ENCODE measurements around the gene P2RX1.

P2RX1 gene

GRCh38 chr17:3870871-3871306 lies 45.4 kb downstream of the P2RX1 start:
- TF ChIP-seq, protein P1, sequence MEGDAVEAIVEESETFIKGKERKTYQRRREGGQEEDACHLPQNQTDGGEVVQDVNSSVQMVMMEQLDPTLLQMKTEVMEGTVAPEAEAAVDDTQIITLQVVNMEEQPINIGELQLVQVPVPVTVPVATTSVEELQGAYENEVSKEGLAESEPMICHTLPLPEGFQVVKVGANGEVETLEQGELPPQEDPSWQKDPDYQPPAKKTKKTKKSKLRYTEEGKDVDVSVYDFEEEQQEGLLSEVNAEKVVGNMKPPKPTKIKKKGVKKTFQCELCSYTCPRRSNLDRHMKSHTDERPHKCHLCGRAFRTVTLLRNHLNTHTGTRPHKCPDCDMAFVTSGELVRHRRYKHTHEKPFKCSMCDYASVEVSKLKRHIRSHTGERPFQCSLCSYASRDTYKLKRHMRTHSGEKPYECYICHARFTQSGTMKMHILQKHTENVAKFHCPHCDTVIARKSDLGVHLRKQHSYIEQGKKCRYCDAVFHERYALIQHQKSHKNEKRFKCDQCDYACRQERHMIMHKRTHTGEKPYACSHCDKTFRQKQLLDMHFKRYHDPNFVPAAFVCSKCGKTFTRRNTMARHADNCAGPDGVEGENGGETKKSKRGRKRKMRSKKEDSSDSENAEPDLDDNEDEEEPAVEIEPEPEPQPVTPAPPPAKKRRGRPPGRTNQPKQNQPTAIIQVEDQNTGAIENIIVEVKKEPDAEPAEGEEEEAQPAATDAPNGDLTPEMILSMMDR (IDR thresholded peaks at IDR 0.05; ENCODE audit: insufficient read depth, low read length, poor library complexity, severe bottlenecking): no peak
- H3K27me3 ChIP-seq (replicated peaks; ENCODE audit: control insufficient read depth, insufficient read depth, low read length): no peaks in the 10 kb centered on the region
- no peak for DNase-seq (ENCODE audit: extremely low read depth, insufficient read length)
- no peak overlapping the region for H3K4me3 ChIP-seq (replicated peaks; ENCODE audit: low read depth, low read length)
- no peaks in the 10 kb centered on the region for H3K36me3 ChIP-seq (ENCODE audit: control insufficient read depth, insufficient read depth, low read length)

GRCh38 chr17:3867606-3868005 lies 48.7 kb downstream of the P2RX1 start:
- Histone ChIP-seq H3K36me3 (ENCODE audit: control insufficient read depth, insufficient read depth, low read length) (no peaks in the 10 kb centered on the region), H3K4me3 (replicated peaks; ENCODE audit: low read depth, low read length) (no peak overlapping the region), H3K27me3 (replicated peaks; ENCODE audit: control insufficient read depth, insufficient read depth, low read length) (no peaks in the 10 kb centered on the region)
- DNase-seq (ENCODE audit: extremely low read depth, insufficient read length): no peak
- TF ChIP-seq, protein P1 (IDR thresholded peaks at IDR 0.05; ENCODE audit: insufficient read depth, low read length, poor library complexity, severe bottlenecking): no peak

- H3K36me3 ChIP-seq (ENCODE audit: control insufficient read depth, insufficient read depth, low read length): no peaks in the 10 kb centered on the region
- TF ChIP-seq, protein P1 (IDR thresholded peaks at IDR 0.05; ENCODE audit: insufficient read depth, low read length, poor library complexity, severe bottlenecking): no peak
These were observed 49.2 kb downstream of the P2RX1 start for GRCh38 chr17:3867106-3867505.

GRCh38 chr17:3866276-3866675 lies 50.0 kb downstream of the P2RX1 start:
- TF ChIP-seq, protein P1 (IDR thresholded peaks at IDR 0.05; ENCODE audit: insufficient read depth, low read length, poor library complexity, severe bottlenecking): no peak
- Histone ChIP-seq H3K27me3 (replicated peaks; ENCODE audit: control insufficient read depth, insufficient read depth, low read length) (no peaks in the 10 kb centered on the region), H3K36me3 (ENCODE audit: control insufficient read depth, insufficient read depth, low read length) (no peaks in the 10 kb centered on the region), H3K4me3 (replicated peaks; ENCODE audit: low read depth, low read length) (no peak overlapping the region)
- DNase-seq (ENCODE audit: extremely low read depth, insufficient read length): no peak

More at GRCh38 chr17:3867106-3867505, 49.2 kb downstream of the P2RX1 start:
- no peak for DNase-seq (ENCODE audit: extremely low read depth, insufficient read length)
- H3K27me3 ChIP-seq (replicated peaks; ENCODE audit: control insufficient read depth, insufficient read depth, low read length): no peaks in the 10 kb centered on the region
- no peak overlapping the region for H3K4me3 ChIP-seq (replicated peaks; ENCODE audit: low read depth, low read length)

DNA sequence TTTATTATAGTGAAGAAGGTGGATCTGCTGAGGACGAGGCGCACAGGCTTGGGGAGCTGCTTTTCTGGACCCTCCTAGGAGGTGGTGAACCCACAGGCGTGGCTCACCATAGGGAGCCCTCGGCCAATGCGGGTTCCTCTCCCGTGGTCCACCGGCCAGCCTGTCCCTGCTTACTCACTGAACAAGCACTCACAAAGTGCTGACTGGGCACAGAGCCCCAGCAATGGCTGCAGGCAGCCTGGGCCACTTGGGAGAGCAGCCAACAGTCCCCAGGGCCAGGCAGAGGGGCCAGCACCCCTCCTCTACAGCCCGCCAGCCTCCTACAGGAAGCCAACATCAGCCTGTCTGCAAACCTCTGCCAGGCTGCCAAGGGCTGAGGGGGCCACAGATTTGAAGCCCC lies 51.1 kb downstream of the P2RX1 start:
- Histone ChIP-seq H3K4me3 (replicated peaks; ENCODE audit: low read depth, low read length) (no peak overlapping the region), H3K27me3 (replicated peaks; ENCODE audit: control insufficient read depth, insufficient read depth, low read length) (no peaks in the 10 kb centered on the region), H3K36me3 (ENCODE audit: control insufficient read depth, insufficient read depth, low read length) (no peaks in the 10 kb centered on the region)
- TF ChIP-seq, protein P1 (IDR thresholded peaks at IDR 0.05; ENCODE audit: insufficient read depth, low read length, poor library complexity, severe bottlenecking): no peak
- no peak for DNase-seq (ENCODE audit: extremely low read depth, insufficient read length)

GRCh38 chr17:3864534-3864933 lies 51.7 kb downstream of the P2RX1 start:
- Histone ChIP-seq H3K27me3 (replicated peaks; ENCODE audit: control insufficient read depth, insufficient read depth, low read length) (no peaks in the 10 kb centered on the region; the same call in 1 of the 2 replicates), H3K36me3 (ENCODE audit: control insufficient read depth, insufficient read depth, low read length) (no peaks in the 10 kb centered on the region), H3K4me3 (replicated peaks; ENCODE audit: low read depth, low read length) (no peak overlapping the region)
- TF ChIP-seq, protein P1 (IDR thresholded peaks at IDR 0.05; ENCODE audit: insufficient read depth, low read length, poor library complexity, severe bottlenecking): no peak
- no peak for DNase-seq (ENCODE audit: extremely low read depth, insufficient read length)
